ENCODE measurements around the gene CCDC196.

The CCDC196 gene

DNA sequence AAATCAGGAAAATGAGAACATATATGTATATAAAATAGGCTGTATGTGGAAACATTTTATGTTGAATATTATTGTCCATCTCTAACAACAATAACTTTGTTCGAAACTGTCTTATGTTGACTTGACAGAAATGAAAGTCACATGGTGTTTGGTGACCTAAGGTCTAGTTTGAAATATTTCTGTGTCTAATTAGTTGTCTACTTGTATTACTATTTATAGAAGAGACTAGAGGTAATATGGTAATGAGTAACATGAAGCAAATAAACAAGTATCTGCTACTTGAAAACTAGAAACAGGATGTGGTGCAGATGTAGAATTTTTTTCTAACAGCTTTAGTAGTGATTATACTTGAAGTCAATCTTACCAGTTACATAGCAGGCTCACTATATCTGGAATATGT is 25.7 kb downstream of the CCDC196 start:
- no peak overlapping the region for H3K27ac ChIP-seq
- H3K9me3 ChIP-seq (ENCODE audit: severe bottlenecking) = no peaks in the 10 kb centered on the region
- no peak for DNase-seq
- TF ChIP-seq, protein P1, sequence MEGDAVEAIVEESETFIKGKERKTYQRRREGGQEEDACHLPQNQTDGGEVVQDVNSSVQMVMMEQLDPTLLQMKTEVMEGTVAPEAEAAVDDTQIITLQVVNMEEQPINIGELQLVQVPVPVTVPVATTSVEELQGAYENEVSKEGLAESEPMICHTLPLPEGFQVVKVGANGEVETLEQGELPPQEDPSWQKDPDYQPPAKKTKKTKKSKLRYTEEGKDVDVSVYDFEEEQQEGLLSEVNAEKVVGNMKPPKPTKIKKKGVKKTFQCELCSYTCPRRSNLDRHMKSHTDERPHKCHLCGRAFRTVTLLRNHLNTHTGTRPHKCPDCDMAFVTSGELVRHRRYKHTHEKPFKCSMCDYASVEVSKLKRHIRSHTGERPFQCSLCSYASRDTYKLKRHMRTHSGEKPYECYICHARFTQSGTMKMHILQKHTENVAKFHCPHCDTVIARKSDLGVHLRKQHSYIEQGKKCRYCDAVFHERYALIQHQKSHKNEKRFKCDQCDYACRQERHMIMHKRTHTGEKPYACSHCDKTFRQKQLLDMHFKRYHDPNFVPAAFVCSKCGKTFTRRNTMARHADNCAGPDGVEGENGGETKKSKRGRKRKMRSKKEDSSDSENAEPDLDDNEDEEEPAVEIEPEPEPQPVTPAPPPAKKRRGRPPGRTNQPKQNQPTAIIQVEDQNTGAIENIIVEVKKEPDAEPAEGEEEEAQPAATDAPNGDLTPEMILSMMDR (IDR thresholded peaks at IDR 0.05; ENCODE audit: low read depth, low read length) = no peak
- peaks cover 3% of the 10 kb centered on the region; the same call in 1 of the 2 replicates for H3K36me3 ChIP-seq
- H3K27me3 ChIP-seq (ENCODE audit: insufficient read depth, low read depth, severe bottlenecking) = no peaks in the 10 kb centered on the region
- no peak overlapping the region for H3K4me3 ChIP-seq (ENCODE audit: low read depth, low read length)

DNA sequence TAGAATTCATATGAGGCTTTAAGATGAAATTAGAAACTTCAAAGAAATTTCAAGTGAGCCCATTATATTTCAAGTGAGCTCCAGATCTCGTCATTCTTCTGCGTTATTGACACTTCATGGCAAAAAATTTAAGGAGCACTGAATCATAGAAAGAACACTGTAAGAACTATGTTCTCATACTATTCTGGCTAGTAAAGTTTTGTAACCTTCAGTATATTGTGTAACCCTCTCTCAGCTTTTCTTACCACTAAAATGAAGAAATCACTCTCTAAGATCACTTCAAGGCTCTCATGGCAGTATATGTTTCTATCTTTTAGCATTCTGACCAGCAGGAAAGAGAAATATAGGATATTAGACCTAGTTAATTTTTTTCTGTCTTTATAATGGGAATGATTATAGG is 28.0 kb downstream of the CCDC196 start:
- no peak overlapping the region for H3K4me3 ChIP-seq (ENCODE audit: low read depth, low read length)
- no peaks in the 10 kb centered on the region for H3K36me3 ChIP-seq
- H3K27me3 ChIP-seq (ENCODE audit: insufficient read depth, low read depth, severe bottlenecking) = no peaks in the 10 kb centered on the region
- peaks cover 4% of the 10 kb centered on the region for H3K9me3 ChIP-seq (ENCODE audit: severe bottlenecking)
- H3K27ac ChIP-seq = no peak overlapping the region
- no peak for DNase-seq
- TF ChIP-seq, protein P1 (IDR thresholded peaks at IDR 0.05; ENCODE audit: low read depth, low read length) = no peak

DNA sequence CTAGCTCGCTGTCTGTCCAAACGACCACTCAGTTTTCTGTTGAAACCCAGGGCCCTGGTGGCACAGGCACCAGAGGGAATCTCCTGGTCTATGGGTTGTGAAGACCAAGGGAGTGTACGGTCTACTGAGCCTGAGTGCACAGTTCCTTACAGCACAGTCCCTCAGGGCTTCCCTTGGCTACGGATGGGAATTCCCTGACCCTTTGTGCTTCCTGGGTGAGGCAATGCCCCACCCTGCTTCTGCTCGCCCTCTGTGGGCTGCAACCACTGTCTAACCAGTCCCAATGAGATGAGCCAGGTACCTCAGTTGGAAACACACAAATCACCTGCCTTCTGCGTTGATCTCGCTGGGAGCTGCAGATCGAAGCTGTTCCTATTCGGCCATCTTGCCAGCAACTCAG is 44.4 kb downstream of the CCDC196 start:
- H3K4me3 ChIP-seq (ENCODE audit: low read depth, low read length) = no peak overlapping the region
- no peaks in the 10 kb centered on the region for H3K36me3 ChIP-seq
- no peak for DNase-seq
- H3K27me3 ChIP-seq (ENCODE audit: insufficient read depth, low read depth, severe bottlenecking) = no peaks in the 10 kb centered on the region
- TF ChIP-seq, protein P1 (IDR thresholded peaks at IDR 0.05; ENCODE audit: low read depth, low read length) = no peak
- no peaks in the 10 kb centered on the region for H3K9me3 ChIP-seq (ENCODE audit: severe bottlenecking)
- no peak overlapping the region for H3K27ac ChIP-seq

DNA sequence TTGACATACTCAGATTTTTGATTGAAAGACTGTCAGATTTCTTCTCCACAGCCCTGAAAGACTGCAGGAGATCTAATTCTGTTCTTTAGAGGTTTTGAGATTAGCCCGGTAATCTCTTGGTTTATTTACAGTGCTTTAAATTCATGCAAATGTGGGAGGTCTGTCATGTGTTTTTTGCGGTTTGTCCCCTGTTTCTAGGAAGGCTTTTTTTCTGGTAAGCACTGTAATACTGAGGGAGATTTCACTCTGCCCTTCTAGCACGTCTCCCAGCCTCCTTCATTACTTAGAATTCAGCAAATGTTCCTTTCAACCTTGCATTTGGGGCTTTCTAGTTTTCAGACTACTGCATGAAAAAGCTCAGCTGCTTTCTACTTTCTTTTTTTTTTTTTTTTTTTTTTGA is 52.9 kb downstream of the CCDC196 start:
- Histone ChIP-seq H3K36me3 (0 out of 2 replicates have a peak, but pooled peaks cover 3% of the 10 kb centered on the region), H3K27me3 (ENCODE audit: insufficient read depth, low read depth, severe bottlenecking) (no peaks in the 10 kb centered on the region), H3K4me3 (ENCODE audit: low read depth, low read length) (no peak overlapping the region), H3K9me3 (ENCODE audit: severe bottlenecking) (no peaks in the 10 kb centered on the region), H3K27ac (no peak overlapping the region)
- TF ChIP-seq, protein P1 (IDR thresholded peaks at IDR 0.05; ENCODE audit: low read depth, low read length) = no peak
- no peak for DNase-seq

DNA sequence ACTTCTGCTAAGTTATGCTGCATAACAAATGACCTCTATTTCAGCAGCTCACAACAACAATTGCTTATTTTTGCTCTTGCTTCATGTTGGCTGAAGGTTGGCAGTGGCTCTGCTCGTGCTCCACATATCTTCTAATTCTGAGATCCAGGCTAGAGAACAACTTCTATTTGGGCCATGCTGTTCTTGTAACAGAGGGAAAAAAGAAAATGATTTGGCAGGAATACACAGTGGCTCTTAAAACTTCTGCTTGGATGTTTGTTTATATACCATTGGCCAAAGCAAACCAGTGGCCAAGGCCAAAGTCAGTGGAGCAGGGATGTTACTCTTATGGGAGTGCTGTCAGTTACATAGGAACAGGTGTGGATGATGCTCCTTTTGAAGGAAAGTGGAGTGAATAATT is 53.9 kb downstream of the CCDC196 start:
- Histone ChIP-seq H3K27ac (no peak overlapping the region), H3K9me3 (ENCODE audit: severe bottlenecking) (no peaks in the 10 kb centered on the region), H3K4me3 (ENCODE audit: low read depth, low read length) (no peak overlapping the region), H3K27me3 (ENCODE audit: insufficient read depth, low read depth, severe bottlenecking) (no peaks in the 10 kb centered on the region), H3K36me3 (0 out of 2 replicates have a peak, but pooled peaks cover 3% of the 10 kb centered on the region)
- no peak for DNase-seq
- TF ChIP-seq, protein P1 (IDR thresholded peaks at IDR 0.05; ENCODE audit: low read depth, low read length) = no peak

DNA sequence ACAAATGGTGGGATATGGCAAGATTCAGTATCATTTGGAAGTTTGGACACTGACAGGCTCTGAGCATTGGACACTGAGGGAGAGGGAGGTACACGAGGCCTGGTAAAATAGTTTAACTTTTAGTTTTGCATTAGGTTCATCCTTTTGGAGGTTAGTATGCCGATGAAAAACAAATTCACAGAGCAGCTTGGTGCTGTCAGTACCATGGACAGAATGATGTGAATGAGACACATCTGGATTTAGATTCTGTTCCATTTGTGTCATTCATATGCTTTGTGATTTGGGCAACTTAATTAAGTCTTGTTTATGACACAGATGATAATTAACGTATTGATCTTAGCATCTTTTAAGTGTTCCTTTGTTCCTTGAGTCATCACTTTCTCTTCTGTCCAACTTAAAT is 55.5 kb downstream of the CCDC196 start:
- H3K4me3 ChIP-seq (ENCODE audit: low read depth, low read length) = no peak overlapping the region
- no peak overlapping the region for H3K27ac ChIP-seq
- no peaks in the 10 kb centered on the region for H3K9me3 ChIP-seq (ENCODE audit: severe bottlenecking)
- TF ChIP-seq, protein P1 (IDR thresholded peaks at IDR 0.05; ENCODE audit: low read depth, low read length) = no peak
- no peak for DNase-seq
- no peaks in the 10 kb centered on the region for H3K27me3 ChIP-seq (ENCODE audit: insufficient read depth, low read depth, severe bottlenecking)
- H3K36me3 ChIP-seq = 0 out of 2 replicates have a peak, but pooled peaks cover 3% of the 10 kb centered on the region
